GM11168 (cell line): ENCODE results near the gene ACAD11.

Experiments
- in situ Hi-C: fragments of 300-500 bp; cut with MboI; formaldehyde crosslinking; loops from one replicate; pipeline ENCODE4 v1.12.0; 2022; ENCODE audit warnings: low sequenced_read_pairs; ENCODE audit not compliant: unreplicated experiment

Gene ACAD11, protein sequence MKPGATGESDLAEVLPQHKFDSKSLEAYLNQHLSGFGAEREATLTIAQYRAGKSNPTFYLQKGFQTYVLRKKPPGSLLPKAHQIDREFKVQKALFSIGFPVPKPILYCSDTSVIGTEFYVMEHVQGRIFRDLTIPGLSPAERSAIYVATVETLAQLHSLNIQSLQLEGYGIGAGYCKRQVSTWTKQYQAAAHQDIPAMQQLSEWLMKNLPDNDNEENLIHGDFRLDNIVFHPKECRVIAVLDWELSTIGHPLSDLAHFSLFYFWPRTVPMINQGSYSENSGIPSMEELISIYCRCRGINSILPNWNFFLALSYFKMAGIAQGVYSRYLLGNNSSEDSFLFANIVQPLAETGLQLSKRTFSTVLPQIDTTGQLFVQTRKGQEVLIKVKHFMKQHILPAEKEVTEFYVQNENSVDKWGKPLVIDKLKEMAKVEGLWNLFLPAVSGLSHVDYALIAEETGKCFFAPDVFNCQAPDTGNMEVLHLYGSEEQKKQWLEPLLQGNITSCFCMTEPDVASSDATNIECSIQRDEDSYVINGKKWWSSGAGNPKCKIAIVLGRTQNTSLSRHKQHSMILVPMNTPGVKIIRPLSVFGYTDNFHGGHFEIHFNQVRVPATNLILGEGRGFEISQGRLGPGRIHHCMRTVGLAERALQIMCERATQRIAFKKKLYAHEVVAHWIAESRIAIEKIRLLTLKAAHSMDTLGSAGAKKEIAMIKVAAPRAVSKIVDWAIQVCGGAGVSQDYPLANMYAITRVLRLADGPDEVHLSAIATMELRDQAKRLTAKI

GRCh38 chr3:132659365-132660051 lies at the start of gene ACAD11:
TSS of gene ACAD11 (minus strand) at chr3:132659809. CDS start at chr3:132659751, 58 bp downstream.
- in situ Hi-C loops = no loop called here

DNA sequence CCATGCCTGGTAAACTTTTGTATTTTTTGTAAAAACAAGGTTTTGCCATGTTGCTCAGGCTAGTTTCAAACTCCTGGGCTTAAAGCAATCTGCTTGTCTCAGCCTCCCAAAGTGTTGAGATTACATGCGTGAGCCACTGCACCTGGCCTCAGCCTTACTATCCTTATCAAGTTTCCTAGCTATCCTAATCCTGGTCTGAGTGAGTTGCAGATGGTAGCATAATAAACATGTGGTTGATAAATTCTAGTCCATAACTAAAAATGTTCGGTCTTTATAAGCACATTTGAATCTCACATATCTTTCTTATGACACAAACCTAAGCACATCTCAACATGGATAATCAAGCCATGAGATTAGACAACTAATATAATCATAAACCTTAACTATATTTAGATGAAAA lies 44.1 kb upstream of the ACAD11 start:
- in situ Hi-C loops = no loop called here

- in situ Hi-C loops = no loop called here
These were observed 35.8 kb upstream of the ACAD11 start for GRCh38 chr3:132695422-132695821.

- in situ Hi-C loops = no loop called here
These were observed 35.4 kb upstream of the ACAD11 start for GRCh38 chr3:132694991-132695390.

- in situ Hi-C loops = no loop called here
These were observed 30.4 kb upstream of the ACAD11 start for GRCh38 chr3:132690040-132690439.

GRCh38 chr3:132682201-132682600 lies 22.6 kb upstream of the ACAD11 start:
- in situ Hi-C loops = no loop called here

DNA sequence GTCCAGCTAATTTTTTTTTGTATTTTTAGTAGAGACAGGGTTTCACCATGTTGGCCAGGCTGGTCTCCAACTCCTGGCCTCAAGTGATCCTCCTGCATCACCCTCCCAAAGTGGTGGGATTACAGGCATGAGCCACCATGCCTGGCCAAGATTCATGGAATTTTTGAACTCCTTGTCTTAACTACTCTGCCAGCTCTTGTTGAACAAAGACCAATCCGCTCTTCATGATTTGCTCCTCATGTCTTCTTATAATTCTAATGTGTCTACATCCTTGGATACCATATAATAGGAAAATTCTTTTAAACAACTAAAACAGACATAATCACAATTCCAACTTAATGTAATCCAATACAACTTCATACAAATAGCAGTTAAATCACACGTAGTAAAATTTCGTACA lies 21.8 kb upstream of the ACAD11 start:
- in situ Hi-C loops = no loop called here

GRCh38 chr3:132679911-132680310 lies 20.3 kb upstream of the ACAD11 start:
- in situ Hi-C loops = no loop called here

- in situ Hi-C loops = no loop called here
These were observed 15.8 kb upstream of the ACAD11 start for GRCh38 chr3:132675408-132675807.

DNA sequence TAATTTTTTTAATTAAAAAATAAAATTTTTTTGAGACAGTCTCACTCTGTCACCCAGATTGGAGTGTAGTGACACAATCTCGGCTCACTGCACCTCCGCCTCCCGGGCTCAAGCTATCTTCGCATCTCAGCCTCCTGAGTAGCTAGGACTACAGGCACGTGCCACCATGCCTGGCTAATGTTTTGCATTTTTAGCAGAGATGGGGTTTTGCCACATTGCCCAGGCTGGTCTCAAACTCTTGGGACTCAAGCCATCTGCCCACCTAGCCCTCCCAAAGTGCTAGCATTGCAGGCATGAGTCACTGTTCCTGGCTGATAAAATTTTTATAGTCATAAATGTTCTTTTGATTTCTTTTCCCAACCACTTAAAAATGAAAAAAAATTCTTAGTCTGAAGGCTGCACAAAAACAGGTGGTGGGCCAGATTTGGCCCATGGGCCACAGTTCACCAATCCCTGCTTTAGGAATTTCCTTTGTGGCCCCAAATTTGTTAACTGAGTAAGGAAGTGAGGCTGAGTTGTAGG lies 9.7 kb upstream of the ACAD11 start:
- in situ Hi-C loops = no loop called here

GRCh38 chr3:132665230-132665745 lies 5.7 kb upstream of the ACAD11 start:
- in situ Hi-C loops = no loop called here

- in situ Hi-C loops = no loop called here
These were observed 2.6 kb upstream of the ACAD11 start for GRCh38 chr3:132662212-132662611.

DNA sequence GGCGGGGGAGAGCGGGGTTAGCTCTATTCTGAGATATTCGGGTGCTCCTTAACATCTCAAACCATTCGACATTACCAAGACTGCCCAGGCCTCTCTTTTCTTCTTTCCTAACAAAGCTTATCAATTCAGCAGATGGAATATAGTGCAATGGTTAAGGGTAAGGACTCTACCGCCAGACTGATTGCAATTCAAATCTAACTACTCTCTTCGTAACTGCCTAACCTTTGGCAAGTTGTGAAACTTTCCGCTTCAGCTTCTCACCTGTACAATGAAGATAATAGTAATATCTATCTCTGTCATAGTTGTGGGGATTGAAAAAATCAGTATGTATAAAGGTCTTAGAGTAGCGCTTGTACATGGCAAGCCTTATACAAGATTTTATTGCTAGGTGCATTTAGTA lies 1.5 kb upstream of the ACAD11 start:
- in situ Hi-C loops = no loop called here

GRCh38 chr3:132660811-132661070 lies 1.1 kb upstream of the ACAD11 start:
- in situ Hi-C loops = no loop called here

DNA sequence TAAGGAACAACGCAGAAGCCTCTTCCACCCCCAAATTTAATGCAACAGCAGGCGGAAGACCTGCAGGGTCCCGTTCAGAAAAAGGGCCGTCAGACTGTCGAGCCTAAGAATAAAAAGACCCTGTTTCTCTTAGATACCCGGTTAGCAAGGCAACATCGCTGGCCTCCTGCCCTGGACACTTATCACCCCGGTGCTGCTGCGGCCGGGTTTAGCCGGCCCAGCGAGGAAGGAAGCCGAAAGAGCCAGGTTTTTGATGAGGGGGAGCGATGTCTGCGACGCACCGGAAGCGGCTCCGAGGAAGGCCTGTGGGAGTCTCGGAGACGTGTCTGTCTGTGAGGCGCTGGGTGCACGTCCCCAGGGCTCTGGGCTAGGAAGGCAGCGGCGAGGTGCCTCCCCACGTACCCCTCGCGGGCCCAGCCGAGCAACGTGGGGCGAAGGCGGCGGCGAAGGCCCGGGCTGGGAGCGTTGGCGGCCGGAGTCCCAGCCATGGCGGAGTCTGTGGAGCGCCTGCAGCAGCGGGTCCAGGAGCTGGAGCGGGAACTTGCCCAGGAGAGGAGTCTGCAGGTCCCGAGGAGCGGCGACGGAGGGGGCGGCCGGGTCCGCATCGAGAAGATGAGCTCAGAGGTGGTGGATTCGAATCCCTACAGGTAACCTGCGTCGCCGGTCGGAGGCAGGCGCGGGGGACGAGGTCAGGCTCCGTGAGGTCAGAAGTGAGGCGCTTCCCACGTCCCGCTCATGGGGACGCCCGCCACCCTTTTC lies 622 bp upstream of the ACAD11 start, which contains the start of gene UBA5:
Gene UBA5 (plus strand): TSS at position 278 of the 759 bp plus-strand sequence. CDS start 209 bp downstream, at position 487.
- in situ Hi-C loops = no loop called here

- in situ Hi-C loops = no loop called here
These were observed 627 bp downstream of the ACAD11 start for GRCh38 chr3:132659000-132659364.

DNA sequence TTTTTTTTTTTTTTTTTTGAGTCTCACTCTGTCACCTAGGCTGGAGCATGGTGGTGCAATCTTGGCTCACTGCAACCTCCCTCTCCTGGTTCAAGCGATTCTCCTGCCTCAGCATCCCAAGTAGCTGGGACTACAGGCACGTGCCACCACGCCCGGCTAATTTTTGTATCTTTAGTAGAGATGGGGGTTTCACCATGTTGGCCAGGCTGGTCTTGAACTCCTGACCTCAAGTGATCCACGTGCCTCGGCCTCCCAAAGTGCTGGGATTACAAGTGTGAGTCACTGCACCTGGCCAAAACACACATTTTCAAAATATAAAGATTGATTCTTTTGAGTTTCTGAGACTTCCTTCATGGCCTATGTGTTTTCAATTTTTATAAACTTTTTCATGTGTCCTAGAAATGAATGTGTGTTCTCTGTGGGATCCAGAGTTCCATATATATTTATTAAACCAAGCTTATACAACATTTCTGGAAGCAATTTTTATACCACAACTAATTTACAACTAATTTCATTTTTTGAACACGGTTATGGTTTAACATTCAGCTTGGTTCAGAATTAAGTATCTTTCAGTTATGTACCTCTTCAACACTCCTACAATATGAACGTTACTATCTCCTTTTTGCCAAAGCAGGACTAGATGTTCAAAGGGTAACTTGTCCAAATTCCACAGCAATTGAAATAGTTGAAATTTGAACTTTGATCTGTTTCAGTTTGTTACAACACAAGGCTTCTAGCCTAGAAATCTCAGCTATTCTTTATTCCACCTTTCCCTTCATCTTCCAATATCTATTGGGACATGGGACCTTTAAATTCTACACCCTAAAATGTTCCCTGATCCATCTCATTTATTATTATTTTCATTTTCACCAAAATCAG lies 1.5 kb downstream of the ACAD11 start:
- in situ Hi-C loops = no loop called here

DNA sequence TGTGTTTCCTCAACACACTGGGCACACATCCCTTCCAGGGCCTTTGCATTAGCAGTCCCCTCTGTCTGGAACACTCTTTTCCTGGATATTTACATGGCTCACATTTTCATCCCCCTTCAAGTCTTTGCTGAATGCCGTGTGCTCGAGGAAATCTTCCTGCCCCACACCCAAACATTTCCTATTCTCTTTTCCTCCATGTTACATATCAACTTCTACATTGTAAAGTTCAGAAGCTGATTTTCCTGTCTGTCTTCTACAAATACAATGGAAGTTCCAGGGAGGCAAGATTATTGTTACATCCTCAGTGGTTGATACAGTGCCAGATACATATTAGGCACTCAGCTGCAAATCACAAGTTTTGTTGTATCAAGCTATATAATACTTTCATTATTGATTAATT lies 4.1 kb downstream of the ACAD11 start:
- in situ Hi-C loops = no loop called here

- in situ Hi-C loops = no loop called here
These were observed 4.9 kb downstream of the ACAD11 start for GRCh38 chr3:132654721-132655120.
